Measurements from ENCODE around the gene PFDN5. TPM values are rescaled to one million over a fixed set of nuclear protein-coding genes. Genes with fewer than 3 reads are reported as not detected.

The PFDN5 gene
- total and polyA plus RNA-seq, 9 of the 15 experiments (the other 6 are each of a cell fraction or from before 2014, with no cell fraction given): 361 to 1,636 (median 742) TPM

GRCh38 chr12:53313996-53314395, 18.7 kb downstream of the PFDN5 start:
- WGBS (ENCODE audit: insufficient coverage, low coverage, missing lambda C conversion rate): 94% methylated on average over 2 of the region's 3 CpGs
- BruUV-seq (replicated peaks): no TSS peak
- FAIRE-seq (no peak), DNase-seq (ENCODE audit: extremely low read depth in 1 of 4, low spot score in 3 of 4) (no peak), ATAC-seq (no peak)
- Histone ChIP-seq H3K27ac (ENCODE audit: extremely low read depth, low read depth, low read length) (no peak overlapping the region), H3K9me3 (replicated peaks; ENCODE audit: control insufficient read depth, insufficient read depth, low read depth, low read length) (no peaks in the 10 kb centered on the region), H4K20me1 (replicated peaks; ENCODE audit: control insufficient read depth, insufficient read depth, low read length) (no peaks in the 10 kb centered on the region), H3K79me2 (ENCODE audit: control insufficient read depth, insufficient read depth, low read length) (no peaks in the 10 kb centered on the region; the same call in 2 of the 3 replicates), H3K9ac (ENCODE audit: insufficient read depth in 1 of 2, low read depth in 2 of 2, low read length in 2 of 2) (peak overlapping the region in 1 of 2 experiments; percentile 67; a peak in 1 of 4 replicates), H3K36me3 (ENCODE audit: control insufficient read depth, insufficient read depth, low read length) (peaks cover 55% of the 10 kb centered on the region), H3K4me1 (replicated peaks in 1 of 2; ENCODE audit: control insufficient read depth in 2 of 2, insufficient read depth in 2 of 2, low read length in 2 of 2) (peaks cover 10 to 11% of the 10 kb centered on the region in 2 experiments; a peak in 4 of 5 replicates), H3K4me3 (no peak overlapping the region), H3K9me1 (ENCODE audit: control insufficient read depth, insufficient read depth, low read length) (peaks cover 3% of the 10 kb centered on the region), H2AFZ (ENCODE audit: low read depth, low read length) (no peak overlapping the region), H3K4me2 (ENCODE audit: insufficient read depth, low read length) (no peak overlapping the region), H3K27me3 (ENCODE audit: control insufficient read depth in 2 of 2, insufficient read depth in 2 of 2, low read length in 2 of 2) (no peaks in the 10 kb centered on the region)
- ChIA-PET POLR2A (interaction anchor here (1.2 kb wide), 1 partner anchor 9 kb away, joined by 3 read pairs; no protein-coding TSS in a partner anchor), CTCF (ENCODE audit: low intra/inter-chr PET ratio) (no interaction called here)
- TF ChIP-seq CEBPB (tag; IDR thresholded peaks at IDR 0.05) (peak; percentile 46), YY1 (IDR thresholded peaks at IDR 0.05; ENCODE audit: borderline replicate concordance in 1 of 3, control insufficient read depth in 1 of 3, extremely low read depth in 1 of 3, insufficient read depth in 3 of 3, insufficient read length in 1 of 3, insufficient replicate concordance in 2 of 3, low read depth in 1 of 3, low read length in 2 of 3) (no peak)
- in situ Hi-C loops (cut with MboI) (no loop called here), intact Hi-C loops (cut with micrococcal nuclease) (no loop called here)

Data from K562 (cell line).